PC-9 (cell line): ENCODE measurements around the gene TBCB.

Experiments used
- EZH2 ChIP-seq: fragments of 200-600 bp; sonication (generic); IDR thresholded peaks from 2 replicates; pipeline ENCODE4 v1.8.0; 2017; ENCODE audit warnings: antibody characterized with exemption, low read depth
- TF ChIP-seq, protein P1 (sequence below): fragments of 200-600 bp; sonication (generic); conservative IDR thresholded peaks from 2 replicates; pipeline ENCODE4 v1.6.1; 2017; ENCODE audit warnings: mixed run types, antibody characterized with exemption, mild to moderate bottlenecking, moderate library complexity

GRCh38 chr19:36160821-36161596 is 45.7 kb downstream of the TBCB start:
- TF ChIP-seq, protein P1, sequence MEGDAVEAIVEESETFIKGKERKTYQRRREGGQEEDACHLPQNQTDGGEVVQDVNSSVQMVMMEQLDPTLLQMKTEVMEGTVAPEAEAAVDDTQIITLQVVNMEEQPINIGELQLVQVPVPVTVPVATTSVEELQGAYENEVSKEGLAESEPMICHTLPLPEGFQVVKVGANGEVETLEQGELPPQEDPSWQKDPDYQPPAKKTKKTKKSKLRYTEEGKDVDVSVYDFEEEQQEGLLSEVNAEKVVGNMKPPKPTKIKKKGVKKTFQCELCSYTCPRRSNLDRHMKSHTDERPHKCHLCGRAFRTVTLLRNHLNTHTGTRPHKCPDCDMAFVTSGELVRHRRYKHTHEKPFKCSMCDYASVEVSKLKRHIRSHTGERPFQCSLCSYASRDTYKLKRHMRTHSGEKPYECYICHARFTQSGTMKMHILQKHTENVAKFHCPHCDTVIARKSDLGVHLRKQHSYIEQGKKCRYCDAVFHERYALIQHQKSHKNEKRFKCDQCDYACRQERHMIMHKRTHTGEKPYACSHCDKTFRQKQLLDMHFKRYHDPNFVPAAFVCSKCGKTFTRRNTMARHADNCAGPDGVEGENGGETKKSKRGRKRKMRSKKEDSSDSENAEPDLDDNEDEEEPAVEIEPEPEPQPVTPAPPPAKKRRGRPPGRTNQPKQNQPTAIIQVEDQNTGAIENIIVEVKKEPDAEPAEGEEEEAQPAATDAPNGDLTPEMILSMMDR, result no peak
- TF ChIP-seq EZH2, result no peak
